Measurements from ENCODE around the gene OR2A1. TPM values are rescaled to one million over a fixed set of nuclear protein-coding genes. Genes with fewer than 3 reads are reported as not detected.
"Not testable (repeated sequence)": the region's sequence is repeated elsewhere in the genome, so short reads cannot be mapped to it uniquely, and the experiment has no call there.

The OR2A1 gene
- total RNA-seq, 1 experiment from 2014 or later = not detected

GRCh38 chr7:144311218-144311617, 1.0 kb upstream of the OR2A1 start:
- H3K36me3 ChIP-seq (ENCODE audit: insufficient read depth, low read length); DNase-seq; H3K4me1 ChIP-seq (ENCODE audit: low read length); H4K20me1 ChIP-seq (ENCODE audit: insufficient read depth, low read depth, low read length); H3K4me3 ChIP-seq (ENCODE audit: low read length); H3K27ac ChIP-seq (ENCODE audit: low read length); H3K79me2 ChIP-seq (ENCODE audit: low read length); H3K27me3 ChIP-seq (ENCODE audit: low read length); H3K9ac ChIP-seq (ENCODE audit: low read length); H3K9me3 ChIP-seq (ENCODE audit: low read length); H2AFZ ChIP-seq (ENCODE audit: low read length); H3K4me2 ChIP-seq (ENCODE audit: low read depth, low read length, poor library complexity, severe bottlenecking); H3K9me2 ChIP-seq (replicated peaks; ENCODE audit: insufficient read depth, low read length): not testable (repeated sequence)

- H3K36me3 ChIP-seq (ENCODE audit: insufficient read depth, low read length); H3K27ac ChIP-seq (ENCODE audit: low read length); H3K9ac ChIP-seq (ENCODE audit: low read length); H3K79me2 ChIP-seq (ENCODE audit: low read length); H4K20me1 ChIP-seq (ENCODE audit: insufficient read depth, low read depth, low read length); H3K4me1 ChIP-seq (ENCODE audit: low read length); H3K4me3 ChIP-seq (ENCODE audit: low read length); H3K27me3 ChIP-seq (ENCODE audit: low read length); H3K9me2 ChIP-seq (replicated peaks; ENCODE audit: insufficient read depth, low read length); DNase-seq; H3K4me2 ChIP-seq (ENCODE audit: low read depth, low read length, poor library complexity, severe bottlenecking); H3K9me3 ChIP-seq (ENCODE audit: low read length); H2AFZ ChIP-seq (ENCODE audit: low read length): not testable (repeated sequence)
Observed at GRCh38 chr7:144317537-144317936, 5.3 kb downstream of the OR2A1 start.

- not testable (repeated sequence) for H3K79me2 ChIP-seq (ENCODE audit: low read length); H2AFZ ChIP-seq (ENCODE audit: low read length); H3K9ac ChIP-seq (ENCODE audit: low read length); H4K20me1 ChIP-seq (ENCODE audit: insufficient read depth, low read depth, low read length); H3K4me2 ChIP-seq (ENCODE audit: low read depth, low read length, poor library complexity, severe bottlenecking); H3K27ac ChIP-seq (ENCODE audit: low read length); H3K9me2 ChIP-seq (replicated peaks; ENCODE audit: insufficient read depth, low read length); H3K27me3 ChIP-seq (ENCODE audit: low read length); H3K4me1 ChIP-seq (ENCODE audit: low read length); H3K4me3 ChIP-seq (ENCODE audit: low read length); H3K36me3 ChIP-seq (ENCODE audit: insufficient read depth, low read length); DNase-seq; H3K9me3 ChIP-seq (ENCODE audit: low read length)
Observed at GRCh38 chr7:144319547-144319946, 7.3 kb downstream of the OR2A1 start.

GRCh38 chr7:144321677-144322206, 9.5 kb downstream of the OR2A1 start:
- H3K9me3 ChIP-seq (ENCODE audit: low read length); H2AFZ ChIP-seq (ENCODE audit: low read length); H4K20me1 ChIP-seq (ENCODE audit: insufficient read depth, low read depth, low read length); DNase-seq; H3K27me3 ChIP-seq (ENCODE audit: low read length); H3K4me2 ChIP-seq (ENCODE audit: low read depth, low read length, poor library complexity, severe bottlenecking); H3K36me3 ChIP-seq (ENCODE audit: insufficient read depth, low read length); H3K4me1 ChIP-seq (ENCODE audit: low read length); H3K9me2 ChIP-seq (replicated peaks; ENCODE audit: insufficient read depth, low read length); H3K27ac ChIP-seq (ENCODE audit: low read length); H3K9ac ChIP-seq (ENCODE audit: low read length); H3K79me2 ChIP-seq (ENCODE audit: low read length); H3K4me3 ChIP-seq (ENCODE audit: low read length): not testable (repeated sequence)

- not testable (repeated sequence) for DNase-seq; H3K4me1 ChIP-seq (ENCODE audit: low read length); H3K4me3 ChIP-seq (ENCODE audit: low read length); H4K20me1 ChIP-seq (ENCODE audit: insufficient read depth, low read depth, low read length); H3K27ac ChIP-seq (ENCODE audit: low read length); H3K4me2 ChIP-seq (ENCODE audit: low read depth, low read length, poor library complexity, severe bottlenecking); H3K9ac ChIP-seq (ENCODE audit: low read length); H2AFZ ChIP-seq (ENCODE audit: low read length); H3K27me3 ChIP-seq (ENCODE audit: low read length); H3K9me3 ChIP-seq (ENCODE audit: low read length); H3K9me2 ChIP-seq (replicated peaks; ENCODE audit: insufficient read depth, low read length); H3K36me3 ChIP-seq (ENCODE audit: insufficient read depth, low read length); H3K79me2 ChIP-seq (ENCODE audit: low read length)
Observed at GRCh38 chr7:144323359-144323758, 11.1 kb downstream of the OR2A1 start.

GRCh38 chr7:144325868-144326267, 13.6 kb downstream of the OR2A1 start:
- not testable (repeated sequence) for H3K9me3 ChIP-seq (ENCODE audit: low read length); H3K79me2 ChIP-seq (ENCODE audit: low read length)

GRCh38 chr7:144330044-144330443, 17.8 kb downstream of the OR2A1 start:
- H3K27ac ChIP-seq (ENCODE audit: low read length); H3K79me2 ChIP-seq (ENCODE audit: low read length); H4K20me1 ChIP-seq (ENCODE audit: insufficient read depth, low read depth, low read length); H3K4me1 ChIP-seq (ENCODE audit: low read length); H3K36me3 ChIP-seq (ENCODE audit: insufficient read depth, low read length); DNase-seq; H2AFZ ChIP-seq (ENCODE audit: low read length); H3K4me3 ChIP-seq (ENCODE audit: low read length); H3K9me2 ChIP-seq (replicated peaks; ENCODE audit: insufficient read depth, low read length); H3K4me2 ChIP-seq (ENCODE audit: low read depth, low read length, poor library complexity, severe bottlenecking); H3K27me3 ChIP-seq (ENCODE audit: low read length); H3K9me3 ChIP-seq (ENCODE audit: low read length); H3K9ac ChIP-seq (ENCODE audit: low read length): not testable (repeated sequence)

More at GRCh38 chr7:144325868-144326267, 13.6 kb downstream of the OR2A1 start:
- H3K9ac ChIP-seq (ENCODE audit: low read length); H3K27ac ChIP-seq (ENCODE audit: low read length); H3K27me3 ChIP-seq (ENCODE audit: low read length); H3K4me2 ChIP-seq (ENCODE audit: low read depth, low read length, poor library complexity, severe bottlenecking); DNase-seq; H3K4me1 ChIP-seq (ENCODE audit: low read length); H3K9me2 ChIP-seq (replicated peaks; ENCODE audit: insufficient read depth, low read length); H3K36me3 ChIP-seq (ENCODE audit: insufficient read depth, low read length); H3K4me3 ChIP-seq (ENCODE audit: low read length); H2AFZ ChIP-seq (ENCODE audit: low read length); H4K20me1 ChIP-seq (ENCODE audit: insufficient read depth, low read depth, low read length): not testable (repeated sequence)

- not testable (repeated sequence) for H3K9ac ChIP-seq (ENCODE audit: low read length); DNase-seq; H3K4me3 ChIP-seq (ENCODE audit: low read length); H3K9me3 ChIP-seq (ENCODE audit: low read length); H2AFZ ChIP-seq (ENCODE audit: low read length); H4K20me1 ChIP-seq (ENCODE audit: insufficient read depth, low read depth, low read length); H3K4me2 ChIP-seq (ENCODE audit: low read depth, low read length, poor library complexity, severe bottlenecking); H3K79me2 ChIP-seq (ENCODE audit: low read length); H3K27ac ChIP-seq (ENCODE audit: low read length); H3K4me1 ChIP-seq (ENCODE audit: low read length); H3K36me3 ChIP-seq (ENCODE audit: insufficient read depth, low read length); H3K9me2 ChIP-seq (replicated peaks; ENCODE audit: insufficient read depth, low read length); H3K27me3 ChIP-seq (ENCODE audit: low read length)
Observed at GRCh38 chr7:144331221-144331995, 19.2 kb downstream of the OR2A1 start.

- not testable (repeated sequence) for H3K9me2 ChIP-seq (replicated peaks; ENCODE audit: insufficient read depth, low read length); H3K4me2 ChIP-seq (ENCODE audit: low read depth, low read length, poor library complexity, severe bottlenecking); H4K20me1 ChIP-seq (ENCODE audit: insufficient read depth, low read depth, low read length); H3K4me3 ChIP-seq (ENCODE audit: low read length); H2AFZ ChIP-seq (ENCODE audit: low read length); H3K36me3 ChIP-seq (ENCODE audit: insufficient read depth, low read length); H3K4me1 ChIP-seq (ENCODE audit: low read length); H3K79me2 ChIP-seq (ENCODE audit: low read length); H3K9me3 ChIP-seq (ENCODE audit: low read length); H3K27me3 ChIP-seq (ENCODE audit: low read length); H3K9ac ChIP-seq (ENCODE audit: low read length); H3K27ac ChIP-seq (ENCODE audit: low read length)
- peak; percentile 14 for DNase-seq
Observed at GRCh38 chr7:144331996-144332288, 19.7 kb downstream of the OR2A1 start.

Data from Karpas-422 (cell line).